ENCODE measurements around the gene SETDB1.

GRCh38 chr1:150881331-150882070, 44.7 kb upstream of the SETDB1 start:
- TF ChIP-seq CTCF (IDR thresholded peaks at IDR 0.05) (no peak), RCOR1 (IDR thresholded peaks at IDR 0.05; ENCODE audit: low read length) (no peak), PBX3 (IDR thresholded peaks at IDR 0.05) (no peak), ZBTB33 (IDR thresholded peaks at IDR 0.05; ENCODE audit: borderline replicate concordance, low read depth) (no peak), POLR2AphosphoS5 (IDR thresholded peaks at IDR 0.05; ENCODE audit: low read depth, low read length) (no peak), MAX (IDR thresholded peaks at IDR 0.05; ENCODE audit: low read depth) (no peak), EP300 (IDR thresholded peaks at IDR 0.05; ENCODE audit: borderline replicate concordance in 1 of 2, low read depth in 1 of 2, low read length in 1 of 2) (no peak), GABPA (IDR thresholded peaks at IDR 0.05; ENCODE audit: low read depth) (no peak), JUND (IDR thresholded peaks at IDR 0.05) (no peak), EZH2phosphoT487 (IDR thresholded peaks at IDR 0.05; ENCODE audit: borderline replicate concordance, low read depth) (no peak)
